Midbrain (tissue), 1 donor: Measurements from ENCODE around the gene CCDC51.

Experiments
- DNase-seq: peaks from one replicate; lab custom pipeline; 2025; lab: John Stamatoyannopoulos, UW

The CCDC51 gene

GRCh38 chr3:48419149-48419548 is 20.8 kb downstream of the CCDC51 start:
- no peak for DNase-seq

- no peak for DNase-seq
Measured at GRCh38 chr3:48418651-48419050, 21.3 kb downstream of the CCDC51 start.

- no peak for DNase-seq
Measured at GRCh38 chr3:48418140-48418539, 21.8 kb downstream of the CCDC51 start.

DNA sequence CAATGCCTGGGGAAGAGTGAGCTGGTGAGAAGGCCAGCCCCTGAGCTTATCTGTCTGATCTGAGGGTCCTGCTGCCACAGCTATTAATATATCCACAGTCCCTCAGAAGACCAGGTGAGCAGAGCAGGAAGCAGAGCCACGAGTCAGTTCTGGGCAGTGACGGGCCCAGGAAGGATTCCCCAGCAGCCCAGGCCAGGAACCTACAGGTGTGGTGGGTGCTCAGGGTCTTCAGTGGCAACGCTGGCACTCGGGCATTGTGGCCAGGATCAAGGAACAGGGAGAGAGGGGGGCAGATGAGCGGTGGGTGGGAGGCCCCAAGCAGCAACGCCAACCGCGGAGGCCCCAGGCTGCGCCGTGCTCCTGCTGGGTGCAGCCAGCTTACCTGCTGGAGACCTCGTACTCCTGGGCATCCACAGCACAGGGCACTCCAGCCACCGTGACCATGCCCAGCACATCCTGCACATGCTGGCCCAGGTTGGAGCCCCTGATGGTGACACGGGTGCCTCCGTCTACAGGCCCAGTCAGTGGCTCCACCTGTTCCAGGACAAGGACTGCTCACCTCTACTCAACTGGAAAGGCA is 22.3 kb downstream of the CCDC51 start:
- no peak for DNase-seq

- no peak for DNase-seq
Measured at GRCh38 chr3:48416546-48416945, 23.4 kb downstream of the CCDC51 start.

GRCh38 chr3:48416091-48416505 is 23.8 kb downstream of the CCDC51 start:
- no peak for DNase-seq

- no peak for DNase-seq
Measured at GRCh38 chr3:48415251-48415953, 24.5 kb downstream of the CCDC51 start.

DNA sequence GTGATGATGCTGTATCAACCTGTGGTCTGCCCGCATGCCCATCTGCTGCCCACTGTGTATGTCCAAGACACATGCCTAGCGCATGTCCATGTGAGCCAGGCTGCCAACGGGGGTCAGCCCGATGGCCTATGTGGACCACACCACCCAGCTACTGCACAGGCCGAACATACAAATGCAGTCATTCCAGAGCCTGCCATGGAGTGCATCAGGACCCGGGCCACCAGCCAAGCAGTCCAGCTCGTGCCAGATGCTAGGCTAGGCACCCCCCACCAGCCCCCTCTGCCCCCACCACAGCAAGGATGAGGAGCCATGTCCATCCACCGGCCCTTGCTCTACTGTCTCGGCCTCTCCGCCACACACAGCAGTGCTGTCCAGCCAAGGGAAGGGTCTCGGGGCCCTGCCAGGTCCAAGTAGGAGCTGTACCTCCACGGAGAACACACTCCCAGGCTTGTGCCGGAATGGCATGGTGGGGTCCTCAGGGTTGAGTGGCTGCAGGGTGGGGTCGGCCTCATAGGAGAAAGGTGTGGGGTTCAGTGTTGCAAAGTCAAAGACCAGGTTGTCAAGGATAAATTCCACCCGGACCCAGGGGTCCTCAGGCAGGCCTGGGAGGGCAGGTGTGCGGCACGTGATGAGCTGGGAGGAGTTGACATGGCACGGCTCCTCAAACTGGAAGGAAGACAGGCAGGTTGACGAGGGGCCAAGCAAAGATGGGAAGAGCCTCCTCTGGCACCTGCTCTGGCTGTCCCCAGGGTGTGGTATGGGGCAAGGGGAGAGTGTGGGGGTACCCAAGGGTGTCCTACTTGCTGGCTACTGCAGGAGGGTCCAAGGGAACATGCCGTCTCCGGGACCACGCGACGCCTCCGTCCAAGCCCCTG is 25.3 kb downstream of the CCDC51 start:
- DNase-seq, result peak; percentile 34

DNA sequence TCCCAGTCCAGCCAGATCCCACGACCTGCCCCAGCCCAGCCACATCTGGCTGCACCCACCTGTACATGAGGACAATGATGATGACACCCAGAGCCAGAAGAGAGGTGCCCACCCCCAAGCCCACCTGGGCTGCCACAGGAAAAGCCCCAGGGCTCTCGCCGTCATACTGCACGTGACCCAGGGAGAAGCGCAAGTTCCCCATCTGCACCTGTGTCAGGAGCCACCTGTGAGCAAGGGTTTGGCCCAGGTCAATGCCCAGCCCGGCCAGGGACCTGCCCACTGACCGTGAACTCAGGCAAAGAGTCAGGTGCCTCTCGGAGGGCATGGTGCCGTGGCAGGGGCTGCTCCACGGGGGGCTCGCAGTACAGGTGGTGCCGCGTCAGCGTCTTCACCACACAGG is 26.3 kb downstream of the CCDC51 start:
- no peak for DNase-seq

DNA sequence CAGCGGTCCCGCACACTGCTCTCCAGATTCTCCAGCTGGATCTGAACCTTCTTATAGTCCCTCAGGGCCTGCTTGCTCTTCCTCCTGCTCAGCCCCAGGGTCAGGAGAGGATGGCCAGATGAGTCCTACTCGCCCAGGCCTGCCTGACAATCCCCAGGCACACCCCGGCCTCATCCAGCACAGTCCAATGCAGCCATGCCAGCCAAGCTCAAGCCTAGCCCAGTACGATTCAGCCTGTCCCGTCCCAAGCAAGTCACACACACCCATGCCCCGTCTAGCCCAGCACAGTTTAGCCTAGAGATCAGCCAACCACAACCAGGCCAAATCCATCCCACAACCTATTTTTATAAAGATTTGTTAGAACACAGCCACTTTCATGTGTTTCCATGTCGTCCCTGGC is 26.8 kb downstream of the CCDC51 start:
- DNase-seq, result no peak

- DNase-seq, result no peak
Measured at GRCh38 chr3:48412375-48413001, 27.4 kb downstream of the CCDC51 start.

- DNase-seq, result no peak
Measured at GRCh38 chr3:48411606-48412374, 28.1 kb downstream of the CCDC51 start.

- no peak for DNase-seq
Measured at GRCh38 chr3:48411041-48411588, 28.8 kb downstream of the CCDC51 start.

DNA sequence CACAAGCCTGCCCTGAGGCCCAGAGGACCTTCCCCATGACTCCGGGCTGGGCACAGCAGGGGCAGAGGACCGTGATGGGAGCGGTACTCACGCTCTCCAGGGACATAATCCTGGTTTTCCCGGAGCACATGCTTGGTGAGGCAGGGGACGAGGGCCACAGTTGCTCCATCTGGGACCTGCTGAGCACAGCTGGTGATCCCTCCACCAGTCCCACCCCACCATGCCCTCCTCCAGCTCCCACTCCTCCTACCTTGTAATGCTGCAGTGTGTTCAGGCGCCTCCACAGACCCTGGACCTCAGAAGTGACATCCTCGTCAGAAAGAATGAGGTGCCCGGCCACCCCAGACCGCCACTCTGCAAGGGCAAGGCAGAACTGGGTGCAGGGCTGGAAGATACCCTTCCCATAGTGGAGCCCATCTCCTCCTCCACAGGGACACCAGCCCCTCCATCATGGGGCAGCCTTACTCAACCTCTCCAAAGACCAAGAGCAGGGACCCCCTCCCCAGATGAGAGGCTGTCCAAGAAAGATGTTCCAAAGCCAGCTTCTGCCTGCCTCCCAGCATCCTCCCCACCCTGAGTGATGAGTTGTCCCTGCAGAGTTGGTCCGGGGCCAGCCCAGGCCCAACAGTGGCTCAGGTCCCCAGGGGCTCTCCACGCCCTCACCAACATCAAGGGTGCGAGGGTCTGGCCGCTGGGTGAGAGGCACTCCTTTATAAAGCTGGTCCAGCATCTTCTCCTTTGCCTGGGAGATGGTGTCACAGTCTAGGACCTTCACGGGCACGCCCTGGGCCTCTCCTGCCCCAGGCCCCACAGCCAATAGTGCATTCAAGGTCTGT is 29.5 kb downstream of the CCDC51 start:
- DNase-seq, result no peak

- no peak for DNase-seq
Measured at GRCh38 chr3:48409291-48410201, 30.4 kb downstream of the CCDC51 start.

- no peak for DNase-seq
Measured at GRCh38 chr3:48408823-48409281, 31.1 kb downstream of the CCDC51 start.

- no peak for DNase-seq
Measured at GRCh38 chr3:48407542-48408099, 32.3 kb downstream of the CCDC51 start.

GRCh38 chr3:48406443-48407431 is 33.2 kb downstream of the CCDC51 start:
- DNase-seq, result no peak
